Vagina (tissue), 2 donors: ENCODE measurements around the gene DAB2IP.

Source experiments
- CTCF ChIP-seq, 3 experiments: fragments of 450-650 bp in 2 of 3; fragments of 200-600 bp in 1 of 3; sonication (generic) in 1 of 3; IDR thresholded peaks; one replicate each; pipeline ENCODE4 v1.5.1; 2017 to 2019; ENCODE audit warnings: antibody characterized with exemption in 3 of 3, mild to moderate bottlenecking in 2 of 3, moderate library complexity in 2 of 3
- POLR2A ChIP-seq, 2 donors: fragments of 450-650 bp; IDR thresholded peaks; one replicate each; pipeline ENCODE4 v1.6.1; 2017; ENCODE audit warnings: antibody characterized with exemption in 2 of 2, mild to moderate bottlenecking in 2 of 2, moderate library complexity in 2 of 2
- POLR2AphosphoS5 ChIP-seq, 2 donors: sonication (generic); formaldehyde crosslinking; IDR thresholded peaks; one replicate each; pipeline ENCODE4 v1.9.0; 2017; ENCODE audit warnings: antibody characterized with exemption in 2 of 2, mild to moderate bottlenecking in 2 of 2, low read depth in 1 of 2; ENCODE audit not compliant: insufficient read depth in 1 of 2

- TF ChIP-seq CTCF (IDR thresholded peaks at IDR 0.05) (no peak), POLR2A (IDR thresholded peaks at IDR 0.05) (no peak), POLR2AphosphoS5 (IDR thresholded peaks at IDR 0.05; ENCODE audit: insufficient read depth in 1 of 2, low read depth in 1 of 2) (no peak)
Observed at GRCh38 chr9:121797081-121797480, 145.6 kb downstream of the DAB2IP start.
